G401 (cell line): Measurements from ENCODE around the gene COG2. TPM values are rescaled to one million over a fixed set of nuclear protein-coding genes. Genes with fewer than 3 reads are reported as not detected.
"Not testable (repeated sequence)": the region's sequence is repeated elsewhere in the genome, so short reads cannot be mapped to it uniquely, and the experiment has no call there.

ENCODE experiments used
- DNase-seq: peaks from one replicate; pipeline ENCODE4 v3.0.0-alpha.2; 2015; ENCODE audit warnings: low spot score
- in situ Hi-C: cut with HindIII; loops from 2 replicates; pipeline ENCODE4 v1.10.0; 2016; ENCODE audit warnings: low sequenced_read_pairs, mixed read lengths
- total RNA-seq: library from RNA; depleted of rRNA; stranded (reverse); fragments of >200 nt; shearing (Covaris generic); gene quantifications from 2 replicates; pipeline ENCODE4 v1.2.3, GENCODE V29; 2014

COG2 gene
- total RNA-seq, 1 experiment from 2014 or later: 35.5 TPM

DNA sequence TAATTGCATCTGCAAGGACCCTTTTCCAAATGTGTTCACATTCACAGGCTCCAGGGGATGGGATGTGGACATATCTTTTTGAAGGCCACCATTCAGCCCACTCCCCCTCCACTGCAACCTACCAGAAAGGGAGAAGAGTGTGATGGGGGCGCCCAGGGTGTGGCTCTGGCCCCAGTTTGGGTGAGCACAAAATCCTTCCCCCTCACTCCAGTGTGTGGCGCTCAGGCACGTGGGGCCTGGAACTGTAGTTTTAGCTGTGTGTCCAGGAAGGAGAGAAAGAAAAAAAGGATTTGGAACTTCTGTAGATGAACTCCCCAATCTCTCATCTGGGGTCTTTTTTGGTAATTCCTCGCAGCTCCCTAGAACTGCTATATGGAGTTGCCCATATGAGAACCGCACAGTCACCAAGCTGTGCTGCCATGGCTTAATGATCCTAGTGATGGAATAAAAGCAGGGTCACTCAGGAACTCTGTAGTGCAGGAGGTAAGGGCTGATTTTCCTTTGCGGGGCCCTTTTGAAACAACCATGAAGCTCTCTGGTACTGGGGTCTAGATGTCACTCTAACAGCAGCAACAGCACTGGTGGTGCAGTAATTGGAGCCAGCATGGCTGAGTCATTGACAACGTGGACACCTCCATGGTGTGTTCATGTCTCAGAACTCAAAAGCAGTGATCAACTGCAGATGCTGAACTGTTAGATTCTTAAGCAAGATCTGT is 54.6 kb downstream of the COG2 start:
- no peak for DNase-seq
- in situ Hi-C loops: no loop called here

DNA sequence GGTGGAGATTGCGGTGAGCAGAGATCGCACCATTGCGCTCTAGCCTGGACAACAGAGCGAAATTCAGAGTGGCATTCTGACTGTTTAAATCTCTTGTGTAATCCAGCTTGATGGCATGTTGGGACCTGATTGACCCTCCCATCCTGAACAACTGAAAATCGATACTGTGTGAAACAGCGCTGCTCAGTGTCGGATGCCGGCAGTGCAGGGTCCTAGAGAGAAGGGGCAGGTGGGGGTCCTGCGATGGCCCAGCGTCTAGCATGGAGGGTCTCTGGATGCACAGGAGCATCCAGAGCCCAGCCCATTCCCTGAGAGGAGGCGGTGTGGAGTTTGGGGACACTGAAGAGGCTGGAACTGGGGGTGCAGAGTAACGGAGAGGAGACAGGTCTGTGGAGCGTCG is 55.8 kb downstream of the COG2 start:
- DNase-seq: no peak
- in situ Hi-C loops: no loop called here

DNA sequence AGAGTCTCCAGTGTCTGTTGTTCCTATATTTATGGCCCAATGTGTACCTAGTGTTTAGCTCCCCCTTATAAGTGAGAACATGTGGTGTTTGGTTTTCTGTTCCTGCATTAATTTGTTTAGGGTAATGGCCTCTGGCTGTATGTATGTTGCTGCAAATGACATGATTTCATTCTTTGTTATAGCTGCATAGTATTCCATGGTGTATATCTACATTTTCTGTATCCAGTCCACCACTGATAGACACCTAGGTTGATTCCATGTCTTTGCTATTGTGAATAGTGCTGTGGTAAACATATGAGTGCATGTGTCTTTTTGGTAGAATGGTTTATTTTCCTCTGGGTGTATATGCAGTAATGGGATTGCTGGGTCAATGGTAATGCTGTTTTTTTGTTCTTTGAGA is 56.7 kb downstream of the COG2 start:
- DNase-seq, in situ Hi-C loops: not testable (repeated sequence)

DNA sequence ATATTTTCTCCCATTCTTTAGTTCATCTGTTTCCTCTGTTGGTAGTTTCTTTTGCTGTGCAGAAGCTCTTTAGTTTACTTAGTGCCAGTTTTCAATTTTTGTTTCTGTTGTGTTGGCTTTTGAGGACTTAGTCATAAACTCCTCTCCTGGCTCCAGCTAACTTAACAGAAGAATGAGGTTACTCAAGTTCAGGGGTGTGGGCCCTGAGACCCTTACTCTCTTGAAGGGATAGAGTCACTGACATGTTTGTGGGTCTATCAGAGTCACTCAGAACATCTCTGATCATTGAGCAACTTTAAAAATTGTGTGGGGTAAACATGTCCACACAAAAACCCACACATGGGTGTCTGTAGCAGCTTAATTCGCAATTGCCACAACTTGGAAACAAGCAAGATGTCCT is 57.4 kb downstream of the COG2 start:
- in situ Hi-C loops: no loop called here
- no peak for DNase-seq

DNA sequence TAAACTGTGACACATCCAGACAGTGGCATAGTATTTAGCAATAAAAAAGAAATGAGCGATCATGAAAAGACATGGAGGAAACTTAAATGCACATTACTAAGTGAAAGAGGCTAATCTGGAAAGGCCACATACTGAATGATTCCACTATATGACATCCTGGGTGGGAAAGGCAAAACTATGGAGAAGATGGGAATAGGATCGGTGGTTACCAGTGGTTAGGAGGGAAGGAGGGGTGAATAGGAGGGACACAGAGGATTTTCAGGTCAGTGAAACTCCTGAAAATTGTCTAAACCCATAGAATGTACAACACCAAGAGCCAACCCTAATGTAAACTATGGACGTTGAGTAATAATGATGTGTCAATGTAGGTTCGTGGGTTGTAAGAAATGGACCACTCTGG is 57.9 kb downstream of the COG2 start:
- no peak for DNase-seq
- in situ Hi-C loops: no loop called here

DNA sequence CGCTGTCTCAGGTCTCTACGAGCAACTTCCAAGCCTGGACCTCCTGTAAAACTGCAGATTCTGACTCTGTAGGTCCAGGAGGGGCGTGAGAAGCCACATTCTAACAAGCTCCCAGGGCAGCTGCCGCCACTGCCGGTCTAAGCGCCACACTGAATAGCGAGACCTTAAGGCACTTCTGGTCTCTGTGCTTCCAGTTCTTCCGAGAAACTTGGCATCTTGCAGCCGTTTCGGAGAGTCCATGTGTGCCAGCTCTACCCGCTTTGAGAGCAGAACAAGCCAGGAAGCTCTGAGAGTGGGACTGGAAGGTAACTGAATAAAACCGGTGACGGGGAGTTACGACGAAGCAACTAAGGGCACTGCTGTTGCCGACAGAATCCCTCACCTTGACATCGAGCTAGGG is 59.2 kb downstream of the COG2 start:
- in situ Hi-C loops: no loop called here
- peak; percentile 73 for DNase-seq

DNA sequence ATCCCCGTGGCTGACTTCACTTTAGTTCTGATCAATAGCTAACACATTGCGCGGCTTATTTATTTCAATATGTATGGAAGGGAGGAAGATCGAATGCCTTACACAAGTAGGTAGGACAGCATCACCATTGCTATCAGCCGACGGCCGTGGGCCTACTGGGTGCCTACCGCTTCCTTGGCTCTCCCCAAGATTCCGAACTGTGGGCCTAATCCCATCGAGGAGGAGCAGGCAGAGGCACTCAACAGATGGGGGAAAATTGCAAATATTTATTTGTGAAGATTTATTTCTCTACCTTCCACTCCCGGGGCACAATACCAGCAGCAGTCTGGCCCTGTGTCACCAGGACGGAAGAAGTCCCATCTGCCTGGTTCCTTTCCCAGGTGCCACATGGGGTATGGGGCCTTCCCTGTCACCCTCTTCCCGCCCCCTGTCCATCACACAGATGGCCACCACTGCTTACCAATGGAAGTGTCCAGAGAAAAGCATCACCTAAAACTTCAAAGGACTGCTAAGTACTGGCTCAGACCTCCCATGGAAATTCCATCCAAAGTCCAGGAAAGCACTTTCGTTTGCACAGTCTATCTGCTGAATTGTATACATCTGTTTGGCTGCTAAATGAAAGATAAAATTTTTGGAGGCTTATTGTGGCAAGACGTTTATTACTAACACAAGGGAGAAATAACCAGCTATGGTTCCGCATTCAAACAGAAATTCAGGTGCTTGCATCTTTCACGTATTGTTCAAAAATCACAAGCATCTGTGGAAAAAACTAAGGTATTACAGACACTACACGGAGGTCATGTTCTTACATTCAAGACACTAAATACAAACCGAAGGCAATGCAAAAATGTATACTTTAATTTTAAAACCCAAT is 59.9 kb downstream of the COG2 start:
- DNase-seq: peak; percentile 84

DNA sequence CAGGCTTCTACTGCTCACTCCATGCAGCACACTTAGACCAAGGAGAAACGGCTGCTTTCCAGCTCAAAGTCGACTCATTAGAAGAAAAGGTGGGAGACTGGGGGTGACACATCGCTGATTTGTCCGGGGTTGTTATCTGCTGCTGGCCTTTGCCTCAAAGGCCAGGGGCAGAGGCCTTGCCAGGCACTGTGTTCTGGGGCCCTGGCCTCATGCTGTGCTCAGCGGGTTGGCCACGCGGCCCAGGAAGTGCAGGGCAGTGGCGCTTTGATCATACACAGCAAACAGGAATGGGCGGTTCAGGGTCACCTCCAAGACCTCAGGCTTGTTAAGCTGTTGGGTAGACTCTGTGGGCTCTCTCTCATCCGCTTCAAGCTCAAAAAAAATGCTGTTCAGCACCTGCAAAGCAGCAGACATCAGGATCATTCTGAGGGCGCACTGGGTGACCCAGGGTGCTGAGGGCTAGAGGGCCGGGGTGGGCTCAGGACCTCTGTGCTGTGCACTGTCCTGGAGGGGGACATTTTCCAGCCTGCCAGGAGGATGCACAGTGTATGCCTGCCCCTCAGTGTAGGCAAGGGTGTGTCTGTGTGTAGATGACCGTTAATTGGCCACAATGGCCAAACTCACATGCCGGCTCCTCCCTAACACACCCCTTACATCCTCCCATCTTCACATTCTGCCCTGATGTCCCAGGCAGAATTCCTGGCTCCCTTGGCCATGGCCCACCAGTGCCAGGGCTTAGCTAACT is 60.8 kb downstream of the COG2 start:
- in situ Hi-C loops: no loop called here
- no peak for DNase-seq

More for the DNA sequence above, 59.9 kb downstream of the COG2 start:
- in situ Hi-C loops: no loop called here

DNA sequence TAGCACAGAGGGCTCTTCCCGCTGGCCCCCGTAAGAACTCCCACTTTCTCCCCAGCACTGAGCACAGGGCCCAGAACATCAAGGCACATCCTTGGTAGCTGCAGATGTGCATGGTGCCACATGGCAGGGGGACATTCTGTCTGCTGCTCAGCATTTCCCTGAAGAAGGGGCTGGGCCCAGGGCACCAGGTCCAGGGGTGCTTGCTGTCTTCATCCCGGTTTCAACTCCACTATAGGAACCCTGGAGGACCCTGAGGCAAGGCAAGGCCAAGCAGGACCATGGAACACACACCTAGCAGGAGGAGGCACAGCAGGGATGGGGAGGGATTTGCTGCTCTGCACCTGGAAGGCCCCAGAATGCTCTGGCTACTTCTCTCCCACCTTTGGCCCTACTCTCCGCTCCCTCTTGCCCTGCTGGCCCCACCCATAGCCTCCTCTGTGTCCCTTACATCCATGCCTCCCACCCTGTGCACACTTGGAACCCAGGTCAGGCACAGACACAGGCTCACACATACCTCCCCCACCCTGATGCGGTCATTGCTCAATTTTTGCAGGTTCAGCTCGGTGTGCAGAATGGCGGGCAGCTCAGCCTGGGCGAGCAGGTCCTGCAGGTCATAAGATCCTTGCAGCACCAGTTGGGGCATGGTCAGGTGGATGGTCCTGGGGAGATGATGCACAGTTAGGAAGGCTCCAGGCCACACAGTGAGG is 61.6 kb downstream of the COG2 start:
- in situ Hi-C loops: no loop called here
- DNase-seq: no peak

DNA sequence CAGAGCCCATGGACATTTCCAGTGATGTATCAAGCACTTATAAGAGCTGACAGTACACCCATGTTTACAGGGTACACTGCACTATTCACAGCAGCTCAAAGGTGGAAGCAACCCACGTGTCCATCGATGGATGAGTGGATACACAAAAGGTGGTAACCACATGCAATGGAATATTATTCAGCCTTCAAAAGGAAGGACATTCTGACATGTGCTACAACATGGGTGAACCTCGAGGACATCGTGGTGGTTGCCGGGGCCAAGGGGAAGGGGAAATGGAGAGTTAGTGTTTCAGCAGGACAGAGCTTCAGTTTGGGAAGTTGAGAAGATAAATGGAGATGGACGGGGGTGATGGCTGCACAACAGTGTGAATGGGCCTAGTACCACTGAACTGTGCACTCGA is 62.5 kb downstream of the COG2 start:
- in situ Hi-C loops: no loop called here
- DNase-seq: no peak

DNA sequence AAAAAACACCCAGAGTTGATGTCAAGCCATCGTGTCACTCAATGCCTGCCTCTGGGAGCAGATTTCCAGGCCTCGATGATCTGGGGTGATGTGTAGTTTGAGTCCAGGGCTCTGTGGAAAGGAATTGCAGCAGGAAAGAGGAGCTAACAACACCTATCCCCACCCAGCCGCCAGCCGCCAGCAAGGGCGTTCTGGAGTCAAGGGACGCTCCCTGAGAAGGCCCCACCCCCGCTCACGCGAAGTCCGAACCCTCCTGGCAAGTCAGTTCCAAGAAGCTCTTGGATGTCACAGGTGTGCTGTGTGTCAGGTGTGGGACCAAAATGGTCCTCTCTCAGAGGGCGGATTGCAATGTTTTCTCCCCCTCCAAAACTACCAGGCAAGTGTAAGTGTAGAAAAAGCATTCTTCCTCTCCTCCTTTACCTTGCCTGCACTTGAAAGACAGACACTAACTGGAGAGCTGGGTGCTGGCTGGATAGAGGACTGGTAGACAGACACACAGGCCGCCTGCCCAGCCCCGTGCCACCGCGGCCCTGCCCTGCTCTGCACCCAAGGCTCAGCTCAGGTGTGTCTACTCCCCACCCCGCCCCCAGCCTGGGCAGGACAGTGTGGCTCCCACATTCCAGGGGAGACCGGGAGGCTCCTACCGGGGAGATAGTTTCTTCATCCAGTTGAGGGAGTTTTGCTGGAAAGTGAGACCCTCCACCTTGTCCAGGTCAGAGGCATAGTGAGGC is 63.2 kb downstream of the COG2 start:
- no peak for DNase-seq
- in situ Hi-C loops: no loop called here

DNA sequence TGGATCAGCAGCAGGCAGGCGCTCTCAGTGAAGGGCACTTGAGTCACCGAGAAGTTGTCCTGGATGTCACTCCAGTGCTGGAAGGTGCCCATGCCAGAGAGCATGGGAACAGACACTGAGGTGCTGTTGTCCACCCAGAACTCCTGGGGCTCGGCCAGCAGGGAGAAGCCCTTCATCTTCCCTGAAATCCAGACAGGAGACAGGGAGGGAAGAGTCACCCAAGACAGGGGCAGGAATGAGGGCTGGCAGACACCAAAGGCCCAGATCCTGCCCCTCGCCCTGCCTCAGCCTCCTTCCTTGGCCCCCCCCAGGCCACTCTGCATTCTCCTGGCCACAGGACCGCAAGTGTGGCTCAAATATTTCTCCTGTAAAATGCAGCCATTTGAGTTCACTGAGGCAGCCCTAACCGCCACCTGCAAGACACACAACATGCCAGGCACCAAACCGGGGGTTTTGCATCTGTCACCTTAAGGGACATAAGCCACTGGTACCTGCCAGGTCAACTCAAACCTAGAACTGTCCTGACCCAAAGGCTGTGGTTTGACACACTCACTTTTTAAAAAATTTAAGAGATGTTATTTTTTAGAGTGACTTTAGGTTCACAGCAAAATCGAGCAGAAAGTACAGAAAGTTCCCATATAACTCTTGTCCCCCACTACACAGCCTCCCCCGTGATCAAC is 63.9 kb downstream of the COG2 start:
- no peak for DNase-seq
- in situ Hi-C loops: no loop called here

DNA sequence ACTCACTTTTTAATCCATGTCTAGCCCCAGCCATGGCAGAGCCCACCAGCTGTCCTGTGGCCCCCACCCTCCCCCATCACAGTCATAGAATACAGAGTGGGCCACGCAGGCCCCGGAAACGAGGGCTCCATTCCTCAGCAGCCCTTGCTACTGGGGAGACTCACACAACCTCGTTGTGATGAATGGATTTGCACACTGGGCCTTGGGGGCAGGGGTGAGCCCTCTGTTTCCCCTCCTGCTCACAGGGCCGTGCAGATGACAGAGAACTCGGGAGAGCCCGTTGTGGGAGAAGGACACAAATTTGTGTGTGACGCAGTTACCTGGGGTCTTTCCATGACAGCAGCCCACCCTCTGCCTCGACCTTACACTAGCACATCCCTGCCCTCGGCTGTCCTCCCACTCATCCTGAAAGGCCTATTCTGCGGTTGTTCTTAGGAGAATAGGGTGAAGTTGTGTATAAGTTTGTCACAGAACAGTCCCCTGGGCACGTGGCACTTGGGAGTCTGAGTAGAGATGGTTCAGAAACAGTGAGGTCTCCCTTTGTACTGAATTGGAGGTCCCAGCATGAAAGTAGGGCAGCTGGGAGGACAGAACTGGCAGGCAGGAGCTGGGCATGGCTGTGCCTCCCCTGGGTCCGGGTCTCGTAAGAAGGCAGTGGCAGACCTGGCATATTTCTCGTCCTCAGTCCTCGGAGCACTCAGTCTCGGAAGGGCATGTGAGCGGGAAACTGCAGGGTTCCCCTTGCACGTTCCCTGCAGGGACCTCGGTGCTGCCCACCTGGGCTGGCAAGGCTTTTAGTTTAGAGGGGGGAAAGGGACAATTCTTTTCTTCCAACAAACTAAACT is 64.8 kb downstream of the COG2 start:
- DNase-seq: peak; percentile 40
- in situ Hi-C loops: no loop called here

DNA sequence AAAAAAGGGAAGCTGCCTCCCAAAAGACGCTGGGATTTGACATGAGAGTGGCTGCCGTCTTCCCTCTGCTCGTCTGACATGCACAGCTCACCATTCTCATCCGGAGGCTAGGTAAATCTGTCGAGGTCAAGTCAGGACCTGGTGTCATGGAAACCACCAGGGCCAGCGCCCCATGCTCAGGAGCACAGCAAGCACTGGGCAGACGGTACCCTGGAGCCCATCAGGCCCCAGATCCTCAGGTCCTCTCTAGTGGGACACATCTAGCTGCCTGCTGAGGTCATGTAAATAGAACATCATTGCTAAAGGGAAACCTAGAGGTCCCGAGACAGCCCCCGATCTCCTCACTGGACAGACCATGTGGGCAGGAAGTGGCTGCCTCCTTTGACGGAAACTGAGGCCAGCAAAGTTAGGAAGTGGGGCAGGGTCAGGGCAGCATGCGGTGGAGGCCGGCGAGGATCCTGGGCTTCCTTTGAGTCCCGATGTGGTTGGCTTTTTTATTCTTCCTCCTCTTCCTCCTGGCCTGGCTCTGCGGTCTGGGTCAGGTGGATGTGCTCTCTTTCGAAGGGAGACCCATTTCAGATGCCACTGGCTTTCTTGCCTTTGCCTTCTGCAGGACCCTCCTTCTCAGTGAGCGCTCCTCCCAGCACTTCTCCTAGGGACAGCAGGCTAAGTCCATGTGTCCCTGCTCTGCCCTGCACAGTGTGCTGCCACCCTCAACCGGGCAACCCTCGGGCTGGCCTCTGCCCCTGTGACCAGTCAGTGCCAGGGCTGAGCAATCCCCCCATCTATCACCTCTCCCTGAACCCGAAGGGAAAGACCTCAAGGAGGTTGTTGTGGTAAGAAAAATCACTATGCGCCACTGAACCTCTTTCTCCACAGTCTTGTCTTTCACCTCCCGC is 65.7 kb downstream of the COG2 start:
- DNase-seq: peak; percentile 50
- in situ Hi-C loops: no loop called here

DNA sequence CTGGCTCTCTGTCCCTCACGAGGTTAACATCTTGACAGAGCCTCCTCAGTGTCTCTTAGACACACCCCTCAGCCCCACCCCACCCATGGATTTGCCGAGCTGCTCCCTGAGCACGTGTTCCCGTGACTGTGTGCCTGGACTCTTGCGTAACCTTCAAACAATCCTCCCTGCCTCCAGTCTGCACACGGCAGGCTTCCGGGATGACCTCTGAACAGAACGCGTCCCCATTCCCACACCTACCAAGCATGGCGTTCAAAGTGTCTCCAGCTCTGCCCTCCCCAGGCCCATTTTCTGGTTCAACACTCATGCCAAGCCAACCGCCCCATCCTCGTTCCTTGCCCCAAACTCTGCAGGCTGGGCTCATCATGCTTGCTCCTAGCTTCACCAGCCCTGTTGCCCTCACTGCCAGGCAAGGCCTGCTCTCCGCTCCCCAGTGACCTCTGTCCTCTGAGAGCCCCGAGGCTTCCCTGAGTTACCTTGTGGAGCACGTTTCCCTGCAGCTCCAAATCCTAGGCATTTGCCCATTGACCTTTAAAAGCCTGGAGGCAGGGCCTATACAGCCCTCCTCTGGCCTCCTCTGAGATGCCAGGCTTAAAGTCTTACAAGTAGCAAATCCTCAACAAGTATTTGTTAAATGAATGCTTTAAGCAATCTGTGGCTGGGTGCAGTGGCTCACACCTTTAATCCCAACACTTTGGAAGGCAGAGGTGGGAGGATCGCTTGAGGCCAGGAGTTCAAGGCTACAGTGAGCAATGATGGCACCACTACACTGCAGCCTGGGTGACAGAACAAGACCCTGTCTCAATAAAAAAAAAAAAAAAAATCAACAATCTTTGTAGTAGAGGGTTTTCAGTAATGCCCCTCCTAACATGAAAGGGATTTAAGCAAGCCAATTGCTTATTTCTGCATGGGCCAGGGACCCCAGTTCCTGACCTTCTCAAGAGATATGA is 66.6 kb downstream of the COG2 start:
- in situ Hi-C loops: no loop called here
- peak; percentile 61 for DNase-seq
